ENCODE data around the gene SLC39A11. TPM values are rescaled to one million over a fixed set of nuclear protein-coding genes. Genes with fewer than 3 reads are reported as not detected.

Gene SLC39A11
- total RNA-seq, 2 experiments from 2014 or later: 25.6 to 51.5 TPM

DNA sequence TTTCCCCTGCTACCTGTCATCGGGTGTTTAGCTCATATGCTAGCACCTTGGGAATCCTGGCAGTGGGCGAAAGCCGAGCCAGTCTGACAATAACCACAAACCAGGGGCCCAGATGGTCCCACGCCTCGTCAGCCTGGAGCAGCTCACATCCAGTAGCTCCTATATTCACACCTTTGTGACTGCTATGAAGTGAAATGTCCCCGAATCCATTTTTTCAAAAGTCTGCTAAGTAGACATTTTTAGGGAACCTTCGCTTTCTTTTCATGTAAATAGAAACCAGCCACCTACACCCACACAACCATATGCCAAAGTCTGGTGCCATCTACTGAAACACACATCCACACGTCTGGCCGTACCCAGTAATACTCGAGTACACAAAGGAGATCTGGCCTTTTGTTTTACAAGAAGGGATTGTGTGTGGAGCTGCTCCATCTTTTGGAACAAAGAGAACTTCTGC, 176.8 kb downstream of the SLC39A11 start:
- H3K27ac ChIP-seq (ENCODE audit: low read depth, low read length, poor library complexity, severe bottlenecking): no peak overlapping the region
- H3K9me3 ChIP-seq (ENCODE audit: low read length): no peaks in the 10 kb centered on the region
- H3K79me2 ChIP-seq (ENCODE audit: insufficient read depth, low read depth, low read length): no peaks in the 10 kb centered on the region
- H2AFZ ChIP-seq (ENCODE audit: low read length): no peak overlapping the region
- intact Hi-C loops (cut with micrococcal nuclease; ENCODE audit: unreplicated experiment): no loop called here
- TF ChIP-seq, protein P1, sequence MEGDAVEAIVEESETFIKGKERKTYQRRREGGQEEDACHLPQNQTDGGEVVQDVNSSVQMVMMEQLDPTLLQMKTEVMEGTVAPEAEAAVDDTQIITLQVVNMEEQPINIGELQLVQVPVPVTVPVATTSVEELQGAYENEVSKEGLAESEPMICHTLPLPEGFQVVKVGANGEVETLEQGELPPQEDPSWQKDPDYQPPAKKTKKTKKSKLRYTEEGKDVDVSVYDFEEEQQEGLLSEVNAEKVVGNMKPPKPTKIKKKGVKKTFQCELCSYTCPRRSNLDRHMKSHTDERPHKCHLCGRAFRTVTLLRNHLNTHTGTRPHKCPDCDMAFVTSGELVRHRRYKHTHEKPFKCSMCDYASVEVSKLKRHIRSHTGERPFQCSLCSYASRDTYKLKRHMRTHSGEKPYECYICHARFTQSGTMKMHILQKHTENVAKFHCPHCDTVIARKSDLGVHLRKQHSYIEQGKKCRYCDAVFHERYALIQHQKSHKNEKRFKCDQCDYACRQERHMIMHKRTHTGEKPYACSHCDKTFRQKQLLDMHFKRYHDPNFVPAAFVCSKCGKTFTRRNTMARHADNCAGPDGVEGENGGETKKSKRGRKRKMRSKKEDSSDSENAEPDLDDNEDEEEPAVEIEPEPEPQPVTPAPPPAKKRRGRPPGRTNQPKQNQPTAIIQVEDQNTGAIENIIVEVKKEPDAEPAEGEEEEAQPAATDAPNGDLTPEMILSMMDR (conservative IDR thresholded peaks at IDR 0.05; ENCODE audit: low read length): no peak
- TF ChIP-seq EZH2phosphoT487 (IDR thresholded peaks at IDR 0.05; ENCODE audit: borderline replicate concordance, low read depth, low read length): no peak
- BruUV-seq (replicated peaks): no TSS peak
- DNase-seq (ENCODE audit: low spot score): no peak
- no peak overlapping the region for H3K4me3 ChIP-seq (ENCODE audit: low read depth, low read length, poor library complexity, severe bottlenecking)
- no peaks in the 10 kb centered on the region for H3K4me1 ChIP-seq (ENCODE audit: insufficient read depth, low read length, poor library complexity, severe bottlenecking)
- H3K4me2 ChIP-seq (ENCODE audit: low read length): no peak overlapping the region
- no peaks in the 10 kb centered on the region for H4K20me1 ChIP-seq (ENCODE audit: insufficient read depth, low read length)
- POLR2A ChIA-PET: interaction anchor here (1.1 kb wide), 1 partner anchor 9 kb away, joined by 4 read pairs; no protein-coding TSS in a partner anchor
- no peaks in the 10 kb centered on the region for H3K9me2 ChIP-seq (ENCODE audit: insufficient read depth, low read length)
- CTCF ChIA-PET (ENCODE audit: unreplicated experiment): no interaction called here
- H3K36me3 ChIP-seq (ENCODE audit: insufficient read depth, low read length): no peaks in the 10 kb centered on the region

DNA sequence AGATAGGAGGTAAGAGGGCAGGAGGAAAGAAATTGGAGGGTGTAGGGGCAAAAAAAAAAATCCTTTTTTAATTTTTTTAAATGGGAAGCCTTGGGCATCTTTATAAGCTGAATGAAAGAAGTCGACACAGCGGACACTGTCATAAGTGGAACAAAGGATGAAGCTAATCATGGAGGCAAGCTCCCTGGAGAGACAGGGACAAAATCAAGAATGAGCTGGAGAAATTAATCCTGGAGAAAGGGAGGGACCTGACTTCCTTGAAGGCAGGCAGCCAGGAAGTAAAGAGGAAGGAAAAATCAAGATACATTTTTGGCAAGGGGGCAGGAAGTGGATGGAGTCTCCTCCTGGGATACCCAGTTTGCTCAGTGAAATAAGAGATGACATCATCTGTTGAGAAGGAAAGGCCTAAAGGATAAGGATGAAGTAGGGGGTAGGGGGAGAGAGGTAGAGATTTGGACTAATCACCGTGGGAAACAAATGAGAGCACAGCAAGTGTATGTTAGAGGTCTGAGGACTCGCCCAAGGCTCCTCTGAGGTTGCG, 179.3 kb downstream of the SLC39A11 start:
- Histone ChIP-seq H3K27ac (ENCODE audit: low read depth, low read length, poor library complexity, severe bottlenecking) (no peak overlapping the region), H3K4me3 (ENCODE audit: low read depth, low read length, poor library complexity, severe bottlenecking) (no peak overlapping the region), H4K20me1 (ENCODE audit: insufficient read depth, low read length) (no peaks in the 10 kb centered on the region), H3K4me1 (ENCODE audit: insufficient read depth, low read length, poor library complexity, severe bottlenecking) (no peaks in the 10 kb centered on the region), H3K9me3 (ENCODE audit: low read length) (no peaks in the 10 kb centered on the region), H3K9me2 (ENCODE audit: insufficient read depth, low read length) (no peaks in the 10 kb centered on the region), H3K79me2 (ENCODE audit: insufficient read depth, low read depth, low read length) (no peaks in the 10 kb centered on the region), H2AFZ (ENCODE audit: low read length) (no peak overlapping the region), H3K36me3 (ENCODE audit: insufficient read depth, low read length) (no peaks in the 10 kb centered on the region), H3K4me2 (ENCODE audit: low read length) (no peak overlapping the region)
- intact Hi-C loops (cut with micrococcal nuclease; ENCODE audit: unreplicated experiment): no loop called here
- TF ChIP-seq EZH2phosphoT487 (IDR thresholded peaks at IDR 0.05; ENCODE audit: borderline replicate concordance, low read depth, low read length): no peak
- TF ChIP-seq, protein P1 (conservative IDR thresholded peaks at IDR 0.05; ENCODE audit: low read length): no peak
- ChIA-PET POLR2A (interaction anchor here (0.7 kb wide), 1 partner anchor 271 kb away, joined by 3 read pairs; no protein-coding TSS in a partner anchor), CTCF (ENCODE audit: unreplicated experiment) (interaction anchor here (0.5 kb wide), 1 partner anchor 244 kb away, joined by 3 read pairs; no protein-coding TSS in a partner anchor)
- no TSS peak for BruUV-seq (replicated peaks)
- no peak for DNase-seq (ENCODE audit: low spot score)

DNA sequence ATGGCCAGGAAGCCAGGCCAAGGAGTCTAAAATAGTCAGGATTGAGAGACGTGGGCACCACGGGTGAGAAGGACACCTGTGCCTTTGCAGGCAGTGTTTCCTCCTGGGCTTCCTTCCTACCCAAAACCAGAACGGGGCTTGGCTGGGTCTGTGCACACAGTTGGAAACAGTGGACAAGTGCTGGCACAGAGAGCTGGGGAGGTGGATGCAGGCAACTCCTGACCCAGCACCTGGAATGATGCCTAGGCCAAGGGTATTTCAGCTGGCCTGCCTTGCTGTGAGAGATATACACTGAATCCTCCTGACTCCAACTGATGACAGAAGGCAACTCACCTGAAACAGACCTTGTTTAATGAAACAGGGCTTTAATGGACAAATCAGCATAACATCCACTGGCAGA, 186.2 kb downstream of the SLC39A11 start:
- H3K9me2 ChIP-seq (ENCODE audit: insufficient read depth, low read length): no peaks in the 10 kb centered on the region
- no peaks in the 10 kb centered on the region for H3K36me3 ChIP-seq (ENCODE audit: insufficient read depth, low read length)
- no TSS peak for BruUV-seq (replicated peaks)
- DNase-seq (ENCODE audit: low spot score): no peak
- no peaks in the 10 kb centered on the region for H3K79me2 ChIP-seq (ENCODE audit: insufficient read depth, low read depth, low read length)
- no peaks in the 10 kb centered on the region for H3K4me1 ChIP-seq (ENCODE audit: insufficient read depth, low read length, poor library complexity, severe bottlenecking)
- H3K4me2 ChIP-seq (ENCODE audit: low read length): no peak overlapping the region
- no peak overlapping the region for H3K4me3 ChIP-seq (ENCODE audit: low read depth, low read length, poor library complexity, severe bottlenecking)
- TF ChIP-seq, protein P1 (conservative IDR thresholded peaks at IDR 0.05; ENCODE audit: low read length): no peak
- TF ChIP-seq EZH2phosphoT487 (IDR thresholded peaks at IDR 0.05; ENCODE audit: borderline replicate concordance, low read depth, low read length): no peak
- no peaks in the 10 kb centered on the region for H4K20me1 ChIP-seq (ENCODE audit: insufficient read depth, low read length)
- no peaks in the 10 kb centered on the region for H3K9me3 ChIP-seq (ENCODE audit: low read length)
- CTCF ChIA-PET (ENCODE audit: unreplicated experiment): interaction anchor here (0.7 kb wide), 1 partner anchor 250 kb away, joined by 4 read pairs; no protein-coding TSS in a partner anchor
- POLR2A ChIA-PET: interaction anchor here (0.6 kb wide), 1 partner anchor 72 kb away, joined by 3 read pairs; no protein-coding TSS in a partner anchor
- no peak overlapping the region for H2AFZ ChIP-seq (ENCODE audit: low read length)
- no peak overlapping the region for H3K27ac ChIP-seq (ENCODE audit: low read depth, low read length, poor library complexity, severe bottlenecking)
- intact Hi-C loops (cut with micrococcal nuclease; ENCODE audit: unreplicated experiment): no loop called here

Measured in OCI-LY7 (cell line).